ENCODE data around the gene C16orf87. TPM values are rescaled to one million over a fixed set of nuclear protein-coding genes. Genes with fewer than 3 reads are reported as not detected.

The C16orf87 gene
- polyA plus RNA-seq, 1 donor (not counting 4 experiments of a cell fraction or from before 2014, with no cell fraction given) = 10.2 TPM

DNA sequence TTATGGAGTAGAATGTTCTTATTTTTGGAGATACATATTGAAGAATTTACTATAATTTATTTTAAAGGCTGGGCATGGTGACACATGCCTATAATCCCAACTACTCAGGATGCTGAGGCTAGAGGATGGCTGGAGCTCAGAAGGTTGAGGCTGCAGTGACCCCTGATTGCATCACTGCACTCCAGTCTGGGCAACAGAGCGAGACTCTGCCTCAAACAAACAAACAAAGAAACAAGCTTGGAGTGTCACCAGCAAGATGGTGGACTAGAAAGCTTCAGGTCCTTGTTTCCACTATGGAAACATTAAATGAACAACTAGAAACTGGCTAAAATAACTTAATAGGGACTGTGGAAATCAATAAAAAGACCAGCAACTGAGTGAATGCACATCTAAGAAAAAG lies 35.3 kb upstream of the C16orf87 start:
- H3K79me2 ChIP-seq (ENCODE audit: control insufficient read depth, insufficient read depth, low read length) = no peaks in the 10 kb centered on the region
- no peak for DNase-seq (ENCODE audit: low read depth, low spot score)
- TF ChIP-seq, protein P1, sequence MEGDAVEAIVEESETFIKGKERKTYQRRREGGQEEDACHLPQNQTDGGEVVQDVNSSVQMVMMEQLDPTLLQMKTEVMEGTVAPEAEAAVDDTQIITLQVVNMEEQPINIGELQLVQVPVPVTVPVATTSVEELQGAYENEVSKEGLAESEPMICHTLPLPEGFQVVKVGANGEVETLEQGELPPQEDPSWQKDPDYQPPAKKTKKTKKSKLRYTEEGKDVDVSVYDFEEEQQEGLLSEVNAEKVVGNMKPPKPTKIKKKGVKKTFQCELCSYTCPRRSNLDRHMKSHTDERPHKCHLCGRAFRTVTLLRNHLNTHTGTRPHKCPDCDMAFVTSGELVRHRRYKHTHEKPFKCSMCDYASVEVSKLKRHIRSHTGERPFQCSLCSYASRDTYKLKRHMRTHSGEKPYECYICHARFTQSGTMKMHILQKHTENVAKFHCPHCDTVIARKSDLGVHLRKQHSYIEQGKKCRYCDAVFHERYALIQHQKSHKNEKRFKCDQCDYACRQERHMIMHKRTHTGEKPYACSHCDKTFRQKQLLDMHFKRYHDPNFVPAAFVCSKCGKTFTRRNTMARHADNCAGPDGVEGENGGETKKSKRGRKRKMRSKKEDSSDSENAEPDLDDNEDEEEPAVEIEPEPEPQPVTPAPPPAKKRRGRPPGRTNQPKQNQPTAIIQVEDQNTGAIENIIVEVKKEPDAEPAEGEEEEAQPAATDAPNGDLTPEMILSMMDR (optimal IDR thresholded peaks at IDR 0.05 in 1 of 3, IDR thresholded peaks at IDR 0.05 in 1 of 3, conservative IDR thresholded peaks at IDR 0.05 in 1 of 3; ENCODE audit: extremely low read depth in 1 of 3, insufficient read depth in 2 of 3, low read length in 3 of 3) = no peak
- no peak for TF ChIP-seq EZH2 (IDR thresholded peaks at IDR 0.05; ENCODE audit: low read length)
- no peak overlapping the region for H3K4me3 ChIP-seq (ENCODE audit: control insufficient read depth in 2 of 3, extremely low read depth in 1 of 3, insufficient read depth in 2 of 3, low read depth in 1 of 3, low read length in 3 of 3)
- dilution Hi-C loops (cut with MboI; ENCODE audit: extremely low pct_ligation_motif_present, low sequenced_read_pairs) = no loop called here
- H2AFZ ChIP-seq (ENCODE audit: control insufficient read depth, low read length) = no peak overlapping the region
- no peaks in the 10 kb centered on the region for H3K36me3 ChIP-seq (ENCODE audit: control insufficient read depth in 2 of 2, extremely low read depth in 1 of 2, insufficient read depth in 2 of 2, low read length in 2 of 2)
- no peaks in the 10 kb centered on the region for H3K27me3 ChIP-seq (ENCODE audit: control insufficient read depth, extremely low read depth, insufficient read depth, low read length)
- no peak overlapping the region for H3K27ac ChIP-seq (ENCODE audit: control insufficient read depth, insufficient read depth, low read length)
- H3K9me3 ChIP-seq (ENCODE audit: control insufficient read depth, low read depth, low read length) = no peaks in the 10 kb centered on the region
- no peaks in the 10 kb centered on the region for H3K9me1 ChIP-seq (ENCODE audit: control insufficient read depth, extremely low read depth, insufficient read depth, low read length)
- no peak overlapping the region for H3K9ac ChIP-seq (ENCODE audit: control insufficient read depth, extremely low read depth, insufficient read depth, low read length)
- FAIRE-seq = no peak
- no peak overlapping the region for H3K4me2 ChIP-seq (ENCODE audit: control insufficient read depth, extremely low read depth, insufficient read depth, low read depth, low read length)
- no peaks in the 10 kb centered on the region for H4K20me1 ChIP-seq (ENCODE audit: control insufficient read depth, extremely low read depth, insufficient read depth, low read length)
- peaks cover 5% of the 10 kb centered on the region for H3K4me1 ChIP-seq (ENCODE audit: control insufficient read depth, extremely low read depth, insufficient read depth, low read length)

DNA sequence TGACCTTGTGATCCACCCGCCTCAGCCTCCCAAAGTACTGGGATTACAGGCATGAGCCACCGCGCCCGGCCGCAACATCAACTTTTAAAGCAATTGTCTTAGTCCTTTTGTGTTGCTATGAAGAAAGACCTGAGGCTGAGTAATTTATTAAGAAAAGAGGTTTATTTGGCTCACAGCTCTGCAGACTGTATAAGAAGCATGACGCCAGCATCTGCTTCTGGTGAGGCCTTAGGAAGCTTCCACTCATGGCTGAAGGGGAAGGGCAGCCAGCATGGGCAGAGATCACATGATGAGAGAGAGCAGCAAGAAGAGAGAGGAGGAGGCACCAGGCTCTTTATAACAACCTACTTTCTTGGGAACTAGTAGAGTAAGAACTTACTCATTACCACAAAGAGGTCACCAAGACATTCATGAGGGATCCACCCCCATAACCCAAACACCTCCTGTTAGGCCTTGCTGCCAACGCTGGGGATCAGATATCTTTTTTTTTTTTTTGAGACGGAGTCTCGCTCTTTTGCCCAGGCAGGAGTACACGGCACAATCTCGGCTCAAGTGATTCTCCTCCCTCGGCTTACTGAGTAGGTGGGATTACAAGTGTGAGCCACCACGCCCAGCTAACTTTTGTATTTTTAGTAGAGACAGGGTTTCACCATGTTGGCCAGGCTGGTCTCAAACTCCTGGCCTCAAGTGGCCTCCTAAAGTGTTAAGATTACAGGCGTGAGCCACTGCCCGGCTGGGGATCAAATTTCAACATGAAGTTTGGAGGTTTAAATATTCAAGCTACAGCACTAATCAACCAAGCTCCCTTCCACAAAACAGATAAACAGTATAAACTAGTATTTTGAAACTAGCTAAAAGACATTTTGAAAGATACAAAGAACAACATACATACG lies 31.8 kb upstream of the C16orf87 start:
- Histone ChIP-seq H3K9me1 (ENCODE audit: control insufficient read depth, extremely low read depth, insufficient read depth, low read length) (no peaks in the 10 kb centered on the region), H3K9ac (ENCODE audit: control insufficient read depth, extremely low read depth, insufficient read depth, low read length) (no peak overlapping the region), H4K20me1 (ENCODE audit: control insufficient read depth, extremely low read depth, insufficient read depth, low read length) (no peaks in the 10 kb centered on the region), H3K4me3 (ENCODE audit: control insufficient read depth in 2 of 3, extremely low read depth in 1 of 3, insufficient read depth in 2 of 3, low read depth in 1 of 3, low read length in 3 of 3) (no peak overlapping the region), H3K4me2 (ENCODE audit: control insufficient read depth, extremely low read depth, insufficient read depth, low read depth, low read length) (no peak overlapping the region), H3K36me3 (ENCODE audit: control insufficient read depth in 2 of 2, extremely low read depth in 1 of 2, insufficient read depth in 2 of 2, low read length in 2 of 2) (no peaks in the 10 kb centered on the region), H3K27me3 (ENCODE audit: control insufficient read depth, extremely low read depth, insufficient read depth, low read length) (no peaks in the 10 kb centered on the region), H2AFZ (ENCODE audit: control insufficient read depth, low read length) (no peak overlapping the region), H3K4me1 (ENCODE audit: control insufficient read depth, extremely low read depth, insufficient read depth, low read length) (peaks cover 16% of the 10 kb centered on the region), H3K9me3 (ENCODE audit: control insufficient read depth, low read depth, low read length) (no peaks in the 10 kb centered on the region), H3K79me2 (ENCODE audit: control insufficient read depth, insufficient read depth, low read length) (no peaks in the 10 kb centered on the region), H3K27ac (ENCODE audit: control insufficient read depth, insufficient read depth, low read length) (no peak overlapping the region)
- no peak for FAIRE-seq
- no peak for DNase-seq (ENCODE audit: low read depth, low spot score)
- dilution Hi-C loops (cut with MboI; ENCODE audit: extremely low pct_ligation_motif_present, low sequenced_read_pairs) = no loop called here
- TF ChIP-seq, protein P1 (optimal IDR thresholded peaks at IDR 0.05 in 1 of 3, IDR thresholded peaks at IDR 0.05 in 1 of 3, conservative IDR thresholded peaks at IDR 0.05 in 1 of 3; ENCODE audit: extremely low read depth in 1 of 3, insufficient read depth in 2 of 3, low read length in 3 of 3) = no peak
- TF ChIP-seq EZH2 (IDR thresholded peaks at IDR 0.05; ENCODE audit: low read length) = no peak
